ENCODE measurements around the gene REXO5. TPM values are rescaled to one million over a fixed set of nuclear protein-coding genes. Genes with fewer than 3 reads are reported as not detected.

Gene REXO5
- polyA plus RNA-seq, 1 donor (not counting 4 experiments of a cell fraction or from before 2014, with no cell fraction given), result 2.6 TPM

DNA sequence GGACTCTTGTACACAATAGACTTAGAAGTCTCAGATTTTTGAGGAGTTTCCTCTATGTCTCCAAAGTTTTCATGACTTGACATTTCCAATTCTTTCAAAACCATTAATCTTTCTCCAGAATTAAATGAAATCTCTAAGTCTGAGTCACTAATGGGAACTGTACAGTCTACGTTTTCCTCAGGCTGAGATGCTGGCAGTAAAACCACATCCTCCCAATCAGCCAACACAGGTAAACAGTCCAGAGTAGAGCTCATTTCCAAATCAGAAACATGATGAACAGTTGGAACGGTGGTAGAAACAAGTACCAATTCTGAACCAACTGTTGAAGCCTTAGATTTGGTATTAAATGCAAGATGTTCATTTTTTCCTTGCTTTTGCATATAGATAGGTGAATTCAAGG lies 8.0 kb upstream of the REXO5 start:
- H3K9ac ChIP-seq (ENCODE audit: control insufficient read depth, extremely low read depth, insufficient read depth, low read length), result no peak overlapping the region
- H3K4me3 ChIP-seq (ENCODE audit: control insufficient read depth in 2 of 3, extremely low read depth in 1 of 3, insufficient read depth in 2 of 3, low read depth in 1 of 3, low read length in 3 of 3), result no peak overlapping the region
- H4K20me1 ChIP-seq (ENCODE audit: control insufficient read depth, extremely low read depth, insufficient read depth, low read length), result no peaks in the 10 kb centered on the region
- no peaks in the 10 kb centered on the region for H3K9me1 ChIP-seq (ENCODE audit: control insufficient read depth, extremely low read depth, insufficient read depth, low read length)
- H3K36me3 ChIP-seq (ENCODE audit: control insufficient read depth in 2 of 2, extremely low read depth in 1 of 2, insufficient read depth in 2 of 2, low read length in 2 of 2), result peaks cover 0 to 3% of the 10 kb centered on the region in 2 experiments
- TF ChIP-seq, protein P1, sequence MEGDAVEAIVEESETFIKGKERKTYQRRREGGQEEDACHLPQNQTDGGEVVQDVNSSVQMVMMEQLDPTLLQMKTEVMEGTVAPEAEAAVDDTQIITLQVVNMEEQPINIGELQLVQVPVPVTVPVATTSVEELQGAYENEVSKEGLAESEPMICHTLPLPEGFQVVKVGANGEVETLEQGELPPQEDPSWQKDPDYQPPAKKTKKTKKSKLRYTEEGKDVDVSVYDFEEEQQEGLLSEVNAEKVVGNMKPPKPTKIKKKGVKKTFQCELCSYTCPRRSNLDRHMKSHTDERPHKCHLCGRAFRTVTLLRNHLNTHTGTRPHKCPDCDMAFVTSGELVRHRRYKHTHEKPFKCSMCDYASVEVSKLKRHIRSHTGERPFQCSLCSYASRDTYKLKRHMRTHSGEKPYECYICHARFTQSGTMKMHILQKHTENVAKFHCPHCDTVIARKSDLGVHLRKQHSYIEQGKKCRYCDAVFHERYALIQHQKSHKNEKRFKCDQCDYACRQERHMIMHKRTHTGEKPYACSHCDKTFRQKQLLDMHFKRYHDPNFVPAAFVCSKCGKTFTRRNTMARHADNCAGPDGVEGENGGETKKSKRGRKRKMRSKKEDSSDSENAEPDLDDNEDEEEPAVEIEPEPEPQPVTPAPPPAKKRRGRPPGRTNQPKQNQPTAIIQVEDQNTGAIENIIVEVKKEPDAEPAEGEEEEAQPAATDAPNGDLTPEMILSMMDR (optimal IDR thresholded peaks at IDR 0.05 in 1 of 3, IDR thresholded peaks at IDR 0.05 in 1 of 3, conservative IDR thresholded peaks at IDR 0.05 in 1 of 3; ENCODE audit: extremely low read depth in 1 of 3, insufficient read depth in 2 of 3, low read length in 3 of 3), result no peak
- TF ChIP-seq EZH2 (IDR thresholded peaks at IDR 0.05; ENCODE audit: low read length), result no peak
- no peaks in the 10 kb centered on the region for H3K4me1 ChIP-seq (ENCODE audit: control insufficient read depth, extremely low read depth, insufficient read depth, low read length)
- no peaks in the 10 kb centered on the region for H3K27me3 ChIP-seq (ENCODE audit: control insufficient read depth, extremely low read depth, insufficient read depth, low read length)
- no peak overlapping the region for H3K27ac ChIP-seq (ENCODE audit: control insufficient read depth, insufficient read depth, low read length)
- H3K79me2 ChIP-seq (ENCODE audit: control insufficient read depth, insufficient read depth, low read length), result no peaks in the 10 kb centered on the region
- dilution Hi-C loops (cut with MboI; ENCODE audit: extremely low pct_ligation_motif_present, low sequenced_read_pairs), result no loop called here
- H3K4me2 ChIP-seq (ENCODE audit: control insufficient read depth, extremely low read depth, insufficient read depth, low read depth, low read length), result no peak overlapping the region
- no peak overlapping the region for H2AFZ ChIP-seq (ENCODE audit: control insufficient read depth, low read length)
- no peaks in the 10 kb centered on the region for H3K9me3 ChIP-seq (ENCODE audit: control insufficient read depth, low read depth, low read length)
- DNase-seq (ENCODE audit: low read depth, low spot score), result no peak
- no peak for FAIRE-seq

DNA sequence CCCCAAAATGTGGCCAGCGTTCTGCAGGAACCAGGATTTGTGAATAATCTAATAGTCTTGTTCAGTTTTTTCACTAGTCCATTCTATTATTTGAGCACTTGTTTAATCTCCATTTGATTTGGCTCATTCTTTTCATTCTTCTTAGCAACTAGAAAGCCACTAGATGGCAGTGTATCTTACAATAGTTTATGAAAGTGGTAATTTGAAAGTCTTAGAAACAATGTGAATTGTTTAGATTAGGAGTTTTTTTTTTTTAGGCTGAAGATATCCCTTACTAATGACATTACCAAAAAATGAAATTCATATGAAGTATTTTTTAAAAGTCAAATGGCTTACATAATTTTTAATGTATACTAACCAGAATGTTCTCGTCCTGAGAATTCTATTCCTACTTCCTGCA lies 6.7 kb upstream of the REXO5 start:
- H3K27ac ChIP-seq (ENCODE audit: control insufficient read depth, insufficient read depth, low read length), result no peak overlapping the region
- H3K79me2 ChIP-seq (ENCODE audit: control insufficient read depth, insufficient read depth, low read length), result no peaks in the 10 kb centered on the region
- H3K4me2 ChIP-seq (ENCODE audit: control insufficient read depth, extremely low read depth, insufficient read depth, low read depth, low read length), result no peak overlapping the region
- H2AFZ ChIP-seq (ENCODE audit: control insufficient read depth, low read length), result no peak overlapping the region
- FAIRE-seq, result peak; percentile 39
- H3K9me1 ChIP-seq (ENCODE audit: control insufficient read depth, extremely low read depth, insufficient read depth, low read length), result no peaks in the 10 kb centered on the region
- dilution Hi-C loops (cut with MboI; ENCODE audit: extremely low pct_ligation_motif_present, low sequenced_read_pairs), result no loop called here
- H3K27me3 ChIP-seq (ENCODE audit: control insufficient read depth, extremely low read depth, insufficient read depth, low read length), result no peaks in the 10 kb centered on the region
- TF ChIP-seq, protein P1 (optimal IDR thresholded peaks at IDR 0.05 in 1 of 3, IDR thresholded peaks at IDR 0.05 in 1 of 3, conservative IDR thresholded peaks at IDR 0.05 in 1 of 3; ENCODE audit: extremely low read depth in 1 of 3, insufficient read depth in 2 of 3, low read length in 3 of 3), result peak in 2 of 3 experiments; percentile 21 to 32
- TF ChIP-seq EZH2 (IDR thresholded peaks at IDR 0.05; ENCODE audit: low read length), result no peak
- DNase-seq (ENCODE audit: low read depth, low spot score), result no peak
- H3K4me3 ChIP-seq (ENCODE audit: control insufficient read depth in 2 of 3, extremely low read depth in 1 of 3, insufficient read depth in 2 of 3, low read depth in 1 of 3, low read length in 3 of 3), result no peak overlapping the region
- no peaks in the 10 kb centered on the region for H3K9me3 ChIP-seq (ENCODE audit: control insufficient read depth, low read depth, low read length)
- no peak overlapping the region for H3K9ac ChIP-seq (ENCODE audit: control insufficient read depth, extremely low read depth, insufficient read depth, low read length)
- H3K4me1 ChIP-seq (ENCODE audit: control insufficient read depth, extremely low read depth, insufficient read depth, low read length), result no peaks in the 10 kb centered on the region
- no peaks in the 10 kb centered on the region for H4K20me1 ChIP-seq (ENCODE audit: control insufficient read depth, extremely low read depth, insufficient read depth, low read length)
- H3K36me3 ChIP-seq (ENCODE audit: control insufficient read depth in 2 of 2, extremely low read depth in 1 of 2, insufficient read depth in 2 of 2, low read length in 2 of 2), result peaks cover 0 to 3% of the 10 kb centered on the region in 2 experiments
